22Rv1 (cell line): ENCODE measurements around the gene SCGB1C2.

Source experiments
- ZFX ChIP-seq: fragments of 450-650 bp; IDR thresholded peaks from 2 replicates; pipeline ENCODE4 v1.6.1; 2017; ENCODE audit warnings: antibody characterized with exemption, borderline replicate concordance
- TF ChIP-seq, protein P1 (sequence below): fragments of 450-650 bp; IDR thresholded peaks from 2 replicates; pipeline ENCODE4 v1.5.1; 2017; ENCODE audit warnings: mild to moderate bottlenecking

DNA sequence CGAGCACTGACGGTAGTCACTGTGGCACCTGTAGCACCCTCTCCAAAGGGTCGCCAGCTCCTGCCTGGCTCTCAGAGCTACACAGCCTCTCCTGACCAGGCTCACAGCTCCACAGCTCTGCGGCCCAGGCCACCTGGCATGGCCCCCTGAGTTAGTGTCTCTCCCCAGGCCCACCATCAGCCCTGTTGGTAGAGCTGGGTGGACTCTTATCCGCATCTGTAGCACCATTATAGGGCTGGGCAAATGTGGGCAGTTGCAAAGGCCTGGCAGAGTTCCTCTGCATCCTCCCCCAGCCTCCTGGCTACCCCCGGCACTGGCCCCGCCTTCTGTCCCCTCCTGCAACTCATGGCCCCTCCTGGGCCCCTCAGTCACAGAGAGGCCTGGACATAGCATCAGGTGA is 18.2 kb downstream of the SCGB1C2 start:
- TF ChIP-seq, protein P1, sequence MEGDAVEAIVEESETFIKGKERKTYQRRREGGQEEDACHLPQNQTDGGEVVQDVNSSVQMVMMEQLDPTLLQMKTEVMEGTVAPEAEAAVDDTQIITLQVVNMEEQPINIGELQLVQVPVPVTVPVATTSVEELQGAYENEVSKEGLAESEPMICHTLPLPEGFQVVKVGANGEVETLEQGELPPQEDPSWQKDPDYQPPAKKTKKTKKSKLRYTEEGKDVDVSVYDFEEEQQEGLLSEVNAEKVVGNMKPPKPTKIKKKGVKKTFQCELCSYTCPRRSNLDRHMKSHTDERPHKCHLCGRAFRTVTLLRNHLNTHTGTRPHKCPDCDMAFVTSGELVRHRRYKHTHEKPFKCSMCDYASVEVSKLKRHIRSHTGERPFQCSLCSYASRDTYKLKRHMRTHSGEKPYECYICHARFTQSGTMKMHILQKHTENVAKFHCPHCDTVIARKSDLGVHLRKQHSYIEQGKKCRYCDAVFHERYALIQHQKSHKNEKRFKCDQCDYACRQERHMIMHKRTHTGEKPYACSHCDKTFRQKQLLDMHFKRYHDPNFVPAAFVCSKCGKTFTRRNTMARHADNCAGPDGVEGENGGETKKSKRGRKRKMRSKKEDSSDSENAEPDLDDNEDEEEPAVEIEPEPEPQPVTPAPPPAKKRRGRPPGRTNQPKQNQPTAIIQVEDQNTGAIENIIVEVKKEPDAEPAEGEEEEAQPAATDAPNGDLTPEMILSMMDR: no peak
- no peak for TF ChIP-seq ZFX
